Spleen (tissue), 7 donors: Measurements from ENCODE around the gene SLAMF9.

Experiments used
- POLR2A ChIP-seq, 3 donors: fragments of 450-650 bp; IDR thresholded peaks; one replicate each; pipeline ENCODE4 v1.5.1; 2017; ENCODE audit warnings: antibody characterized with exemption in 3 of 3, mild to moderate bottlenecking in 1 of 3
- POLR2AphosphoS5 ChIP-seq, 3 donors: sonication (generic); formaldehyde crosslinking; IDR thresholded peaks; one replicate each; pipeline ENCODE4 v1.5.1; 2017; ENCODE audit warnings: antibody characterized with exemption in 3 of 3
- TF ChIP-seq, protein P1 (sequence below), 11 experiments: fragments of 200-600 bp in 7 of 11; fragments of 450-650 bp in 4 of 11; sonication (generic) in 4 of 11; IDR thresholded peaks in 8 of 11; conservative IDR thresholded peaks in 3 of 11; 1 replicate in 7 of 11; 2 replicates in 4 of 11; pipeline versions ENCODE4 v1.4.0 to v1.8.0; 2016 to 2021; ENCODE audit warnings: antibody characterized with exemption in 11 of 11, inconsistent platforms in 4 of 11, mild to moderate bottlenecking in 1 of 11
- donor health status: DM: no; HTN: no; CAD: no; lungs with moderate emphysema.
- donor health status: DM: no; HTN: no; CAD: no.
- donor health status: DM: no; HTN: no; CAD: no.

DNA sequence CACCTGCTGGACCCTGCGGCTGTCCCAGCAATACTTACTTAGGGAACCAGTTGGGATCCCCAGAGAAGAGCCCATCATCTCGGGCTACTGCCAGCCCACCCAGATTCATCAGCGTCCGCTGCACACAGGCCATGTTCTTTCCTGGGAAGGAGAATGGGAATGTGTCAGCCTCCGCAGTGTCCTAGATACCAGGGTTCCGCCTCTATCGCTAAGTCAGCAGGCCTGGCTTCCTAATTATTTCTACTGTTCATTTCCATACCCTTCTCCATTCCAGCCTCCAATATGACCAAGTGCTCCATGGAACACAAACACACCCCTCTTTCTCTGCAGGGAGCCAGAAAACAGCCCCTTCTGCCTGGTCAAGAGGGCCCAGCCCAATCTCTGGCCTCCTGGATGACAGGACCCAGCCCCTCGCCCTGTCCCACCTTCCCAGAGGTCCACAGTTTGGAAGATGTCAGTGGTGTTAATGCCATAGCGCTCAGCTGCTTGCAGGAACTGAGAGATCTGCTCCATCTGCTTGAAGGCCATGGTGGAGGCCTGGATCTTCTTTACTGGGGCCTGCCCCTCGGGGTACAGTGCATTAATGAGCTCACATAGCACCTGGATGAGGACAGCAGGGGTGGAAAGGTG lies 34.7 kb downstream of the SLAMF9 start:
- TF ChIP-seq, protein P1, sequence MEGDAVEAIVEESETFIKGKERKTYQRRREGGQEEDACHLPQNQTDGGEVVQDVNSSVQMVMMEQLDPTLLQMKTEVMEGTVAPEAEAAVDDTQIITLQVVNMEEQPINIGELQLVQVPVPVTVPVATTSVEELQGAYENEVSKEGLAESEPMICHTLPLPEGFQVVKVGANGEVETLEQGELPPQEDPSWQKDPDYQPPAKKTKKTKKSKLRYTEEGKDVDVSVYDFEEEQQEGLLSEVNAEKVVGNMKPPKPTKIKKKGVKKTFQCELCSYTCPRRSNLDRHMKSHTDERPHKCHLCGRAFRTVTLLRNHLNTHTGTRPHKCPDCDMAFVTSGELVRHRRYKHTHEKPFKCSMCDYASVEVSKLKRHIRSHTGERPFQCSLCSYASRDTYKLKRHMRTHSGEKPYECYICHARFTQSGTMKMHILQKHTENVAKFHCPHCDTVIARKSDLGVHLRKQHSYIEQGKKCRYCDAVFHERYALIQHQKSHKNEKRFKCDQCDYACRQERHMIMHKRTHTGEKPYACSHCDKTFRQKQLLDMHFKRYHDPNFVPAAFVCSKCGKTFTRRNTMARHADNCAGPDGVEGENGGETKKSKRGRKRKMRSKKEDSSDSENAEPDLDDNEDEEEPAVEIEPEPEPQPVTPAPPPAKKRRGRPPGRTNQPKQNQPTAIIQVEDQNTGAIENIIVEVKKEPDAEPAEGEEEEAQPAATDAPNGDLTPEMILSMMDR (IDR thresholded peaks at IDR 0.05 in 8 of 11, conservative IDR thresholded peaks at IDR 0.05 in 3 of 11): no peak
- TF ChIP-seq POLR2A (IDR thresholded peaks at IDR 0.05) (no peak), POLR2AphosphoS5 (IDR thresholded peaks at IDR 0.05) (peak in 1 of 3 donors; percentile 7)
